Measurements from ENCODE around the gene FHOD3.
"Not testable (repeated sequence)": the region's sequence is repeated elsewhere in the genome, so short reads cannot be mapped to it uniquely, and the experiment has no call there.

The FHOD3 gene

GRCh38 chr18:36752929-36753865, 455.7 kb downstream of the FHOD3 start:
- no peaks in the 10 kb centered on the region for H3K4me1 Mint-ChIP-seq
- no peaks in the 10 kb centered on the region for H3K36me3 Mint-ChIP-seq
- CTCF ChIA-PET, result no interaction called here
- no peaks in the 10 kb centered on the region for H3K9me3 Mint-ChIP-seq
- no peak overlapping the region for H3K27ac Mint-ChIP-seq
- no peak for DNase-seq
- no peak overlapping the region for H3K4me3 Mint-ChIP-seq
- peaks cover 4% of the 10 kb centered on the region for H3K27me3 Mint-ChIP-seq

- H3K9me3 Mint-ChIP-seq, result no peaks in the 10 kb centered on the region
- H3K36me3 Mint-ChIP-seq, result no peaks in the 10 kb centered on the region
- no peak overlapping the region for H3K27ac Mint-ChIP-seq
- peaks cover 9% of the 10 kb centered on the region for H3K27me3 Mint-ChIP-seq
- H3K4me3 Mint-ChIP-seq, result no peak overlapping the region
- H3K4me1 Mint-ChIP-seq, result no peaks in the 10 kb centered on the region
- no peak for DNase-seq
- CTCF ChIA-PET, result no interaction called here
These were observed 458.7 kb downstream of the FHOD3 start for GRCh38 chr18:36756242-36756641.

DNA sequence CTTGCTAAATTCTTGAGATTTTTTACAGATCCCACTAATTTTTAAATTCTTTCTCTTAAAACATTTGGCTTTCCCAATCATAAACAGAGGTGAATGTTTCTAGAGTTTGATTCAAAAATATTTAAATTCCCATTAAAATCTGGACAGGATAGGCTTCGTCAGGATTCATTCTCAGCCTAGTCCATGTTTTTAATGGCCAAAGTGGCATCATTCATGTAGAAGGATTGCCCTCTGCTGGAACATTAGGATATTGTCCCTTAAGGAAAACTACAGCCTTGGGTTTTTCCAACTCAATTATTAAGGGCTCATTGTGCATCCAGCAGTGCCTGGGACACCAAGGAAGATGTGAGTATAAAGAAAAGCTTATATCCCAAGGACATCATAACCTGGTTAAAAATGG, 459.6 kb downstream of the FHOD3 start:
- DNase-seq, result no peak
- Mint-ChIP-seq H3K27ac (no peak overlapping the region), H3K9me3 (no peaks in the 10 kb centered on the region), H3K4me3 (no peak overlapping the region), H3K27me3 (peaks cover 9% of the 10 kb centered on the region), H3K4me1 (no peaks in the 10 kb centered on the region), H3K36me3 (no peaks in the 10 kb centered on the region)
- CTCF ChIA-PET, result no interaction called here

DNA sequence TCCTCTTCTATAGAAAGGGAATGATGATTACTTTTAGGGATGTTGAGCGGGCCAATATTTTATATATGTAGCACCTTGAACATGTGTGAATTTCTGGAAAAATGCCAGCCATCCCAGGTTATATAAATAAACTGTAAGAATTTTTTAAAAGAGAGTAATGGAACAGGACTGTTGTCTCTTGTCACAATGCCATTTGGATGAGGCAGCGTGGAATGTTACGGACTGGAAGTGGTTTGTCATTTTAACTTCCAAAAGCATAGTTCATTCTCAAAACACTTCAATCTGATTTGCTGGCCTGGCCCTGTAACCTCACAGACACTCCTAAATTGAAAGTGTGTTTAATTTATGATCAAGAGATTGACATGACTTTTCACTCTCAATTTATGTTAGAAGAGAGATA, 460.5 kb downstream of the FHOD3 start:
- no peak for DNase-seq
- Mint-ChIP-seq H3K4me3 (no peak overlapping the region), H3K27ac (no peak overlapping the region), H3K27me3 (peaks cover 7% of the 10 kb centered on the region), H3K9me3 (no peaks in the 10 kb centered on the region), H3K36me3 (no peaks in the 10 kb centered on the region), H3K4me1 (no peaks in the 10 kb centered on the region)
- CTCF ChIA-PET, result no interaction called here

DNA sequence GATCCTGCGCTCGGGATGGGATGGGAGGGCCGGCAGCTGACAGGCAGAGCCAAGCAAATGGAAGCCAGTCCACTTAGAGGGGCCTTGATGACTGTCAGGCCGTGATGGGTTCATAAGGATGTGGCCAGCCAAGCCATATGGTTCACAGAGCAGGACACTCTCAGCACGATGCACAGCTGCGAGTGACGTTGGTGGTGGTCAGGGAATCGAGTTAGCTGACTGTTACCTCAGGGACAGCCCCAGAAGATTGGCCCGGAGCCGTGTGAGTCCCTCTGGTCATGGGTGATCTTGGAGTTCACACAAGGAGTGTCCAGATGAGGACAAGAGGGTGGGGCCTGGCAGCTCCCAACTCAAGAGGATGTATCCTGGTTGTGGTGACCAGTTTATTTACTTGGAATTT, 461.1 kb downstream of the FHOD3 start:
- Mint-ChIP-seq H3K4me1 (no peaks in the 10 kb centered on the region), H3K36me3 (no peaks in the 10 kb centered on the region), H3K9me3 (no peaks in the 10 kb centered on the region), H3K27me3 (peaks cover 5% of the 10 kb centered on the region), H3K4me3 (no peak overlapping the region), H3K27ac (no peak overlapping the region)
- CTCF ChIA-PET, result interaction anchor here (1.0 kb wide), 1 partner anchor 70 kb away, joined by 3 read pairs; no protein-coding TSS in a partner anchor
- DNase-seq, result no peak

DNA sequence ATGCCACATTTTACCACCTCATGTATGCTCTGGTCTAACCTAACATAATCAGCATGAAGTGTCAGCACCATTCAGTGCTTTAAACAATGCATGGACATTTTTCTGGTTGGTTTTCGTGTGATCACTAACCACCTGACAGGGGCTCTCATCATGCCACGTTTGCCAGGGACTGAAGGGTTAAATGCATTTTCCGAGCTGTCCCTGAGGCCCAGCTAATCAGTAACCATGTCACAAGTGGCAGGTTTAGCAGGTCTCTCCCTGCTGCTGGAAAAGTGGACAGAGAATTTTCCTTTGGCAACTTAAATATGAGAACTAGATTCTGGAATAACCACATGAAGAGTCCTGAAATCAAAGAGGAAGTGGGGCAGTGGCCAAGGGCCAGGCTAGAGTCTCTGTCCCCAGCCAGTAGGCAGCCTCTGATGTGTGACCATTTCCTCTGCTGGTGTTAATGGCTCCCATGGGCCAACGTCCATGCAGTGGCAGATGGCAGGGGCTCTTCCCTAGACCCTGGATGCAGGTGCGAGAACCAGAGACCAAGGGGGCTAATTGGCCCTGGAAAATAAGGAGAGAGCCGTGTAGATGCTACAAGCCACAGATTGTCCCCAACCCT, 461.8 kb downstream of the FHOD3 start:
- H3K9me3 Mint-ChIP-seq, result no peaks in the 10 kb centered on the region
- CTCF ChIA-PET, result interaction anchor here (1.0 kb wide), 1 partner anchor 71 kb away, joined by 3 read pairs; no protein-coding TSS in a partner anchor
- H3K36me3 Mint-ChIP-seq, result no peaks in the 10 kb centered on the region

DNA sequence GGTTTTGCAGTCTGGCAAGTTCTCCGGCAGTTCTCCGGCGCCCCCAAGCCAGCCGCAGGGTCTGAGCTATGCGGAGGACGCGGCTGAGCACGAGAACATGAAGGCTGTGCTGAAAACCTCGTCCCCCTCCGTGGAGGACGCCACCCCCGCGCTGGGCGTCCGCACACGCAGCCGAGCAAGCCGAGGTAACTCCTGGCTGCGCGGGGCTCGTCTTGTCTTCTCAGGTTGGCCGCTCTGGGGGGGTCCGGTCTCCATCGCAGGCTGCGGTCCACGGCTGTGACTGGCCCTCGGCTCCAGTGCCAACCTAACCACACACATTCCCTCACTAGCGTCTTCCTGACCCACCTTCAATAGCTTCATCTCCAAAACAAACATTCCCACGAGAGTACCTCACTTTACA, 463.1 kb downstream of the FHOD3 start:
- no peaks in the 10 kb centered on the region for H3K4me1 Mint-ChIP-seq
- CTCF ChIA-PET, result no interaction called here
- H3K27ac Mint-ChIP-seq, result no peak overlapping the region
- H3K27me3 Mint-ChIP-seq, result peaks cover 5% of the 10 kb centered on the region
- no peaks in the 10 kb centered on the region for H3K36me3 Mint-ChIP-seq
- H3K4me3 Mint-ChIP-seq, result no peak overlapping the region
- no peak for DNase-seq
- no peaks in the 10 kb centered on the region for H3K9me3 Mint-ChIP-seq

More for the DNA sequence above, 461.8 kb downstream of the FHOD3 start:
- H3K4me3 Mint-ChIP-seq, result no peak overlapping the region
- H3K4me1 Mint-ChIP-seq, result no peaks in the 10 kb centered on the region
- peaks cover 5% of the 10 kb centered on the region for H3K27me3 Mint-ChIP-seq
- DNase-seq, result no peak
- no peak overlapping the region for H3K27ac Mint-ChIP-seq

GRCh38 chr18:36761186-36761698, 463.7 kb downstream of the FHOD3 start:
- no peak overlapping the region for H3K27ac Mint-ChIP-seq
- no peak for DNase-seq
- no peaks in the 10 kb centered on the region for H3K36me3 Mint-ChIP-seq
- H3K9me3 Mint-ChIP-seq, result no peaks in the 10 kb centered on the region
- H3K4me3 Mint-ChIP-seq, result no peak overlapping the region
- CTCF ChIA-PET, result no interaction called here
- H3K4me1 Mint-ChIP-seq, result no peaks in the 10 kb centered on the region
- peaks cover 5% of the 10 kb centered on the region for H3K27me3 Mint-ChIP-seq

GRCh38 chr18:36762074-36762473, 464.6 kb downstream of the FHOD3 start:
- CTCF ChIA-PET, result no interaction called here
- no peak overlapping the region for H3K4me3 Mint-ChIP-seq
- peaks cover 5% of the 10 kb centered on the region for H3K27me3 Mint-ChIP-seq
- H3K9me3 Mint-ChIP-seq, result no peaks in the 10 kb centered on the region
- no peak overlapping the region for H3K27ac Mint-ChIP-seq
- H3K4me1 Mint-ChIP-seq, result no peaks in the 10 kb centered on the region
- DNase-seq, result no peak
- H3K36me3 Mint-ChIP-seq, result no peaks in the 10 kb centered on the region

GRCh38 chr18:36762965-36763364, 465.5 kb downstream of the FHOD3 start:
- DNase-seq, H3K9me3 Mint-ChIP-seq, H3K4me1 Mint-ChIP-seq, H3K4me3 Mint-ChIP-seq, CTCF ChIA-PET, H3K36me3 Mint-ChIP-seq, H3K27ac Mint-ChIP-seq, H3K27me3 Mint-ChIP-seq: not testable (repeated sequence)

- DNase-seq, result no peak
- Mint-ChIP-seq H3K9me3 (no peaks in the 10 kb centered on the region), H3K27me3 (peaks cover 4% of the 10 kb centered on the region), H3K4me1 (peaks cover 7% of the 10 kb centered on the region), H3K4me3 (no peak overlapping the region), H3K36me3 (no peaks in the 10 kb centered on the region), H3K27ac (no peak overlapping the region)
- CTCF ChIA-PET, result no interaction called here
These were observed 469.3 kb downstream of the FHOD3 start for GRCh38 chr18:36766836-36767235.

GRCh38 chr18:36769172-36769571, 471.7 kb downstream of the FHOD3 start:
- peaks cover 4% of the 10 kb centered on the region for H3K27me3 Mint-ChIP-seq
- no peak overlapping the region for H3K4me3 Mint-ChIP-seq
- peaks cover 7% of the 10 kb centered on the region for H3K4me1 Mint-ChIP-seq
- H3K27ac Mint-ChIP-seq, result no peak overlapping the region
- no peak for DNase-seq
- H3K9me3 Mint-ChIP-seq, result no peaks in the 10 kb centered on the region
- no peaks in the 10 kb centered on the region for H3K36me3 Mint-ChIP-seq
- CTCF ChIA-PET, result interaction anchor here (1.0 kb wide), 1 partner anchor 127 kb away, joined by 3 read pairs; no protein-coding TSS in a partner anchor

DNA sequence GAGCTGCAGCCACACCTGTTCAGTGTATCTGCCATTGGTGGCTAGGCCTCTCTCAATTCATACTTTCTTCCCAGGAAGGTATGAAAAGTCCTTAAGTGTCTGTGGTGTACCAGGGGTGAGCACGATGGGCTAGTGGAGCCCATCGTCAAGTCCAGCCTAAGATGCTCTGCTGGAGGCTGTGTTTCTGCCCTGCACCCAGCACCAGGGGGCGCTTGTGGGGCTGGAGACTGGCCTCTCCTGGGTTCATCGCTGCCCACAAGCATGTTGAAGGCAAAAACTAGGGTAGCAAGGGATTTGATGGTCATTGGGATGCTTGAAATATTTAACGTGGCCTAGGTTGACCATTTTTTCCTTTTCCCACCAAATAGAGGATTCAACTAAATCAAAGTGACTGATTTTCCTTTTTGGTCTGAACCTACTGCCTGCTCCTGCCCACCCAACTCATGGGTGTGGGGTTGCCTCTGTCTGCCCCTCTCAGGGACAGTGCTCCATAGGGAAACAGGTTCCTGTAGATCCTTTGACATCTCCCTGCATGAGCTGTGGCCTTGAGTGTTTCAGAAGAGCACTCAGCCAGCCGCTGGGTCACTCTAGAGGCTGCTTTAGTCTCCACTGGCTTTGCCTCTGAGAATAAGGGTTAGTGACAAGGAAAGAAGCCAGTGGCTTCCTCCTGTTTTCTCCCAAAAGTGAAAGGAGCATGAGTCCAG, 472.2 kb downstream of the FHOD3 start:
- Mint-ChIP-seq H3K4me3 (no peak overlapping the region), H3K27me3 (peaks cover 4% of the 10 kb centered on the region), H3K27ac (no peak overlapping the region), H3K9me3 (no peaks in the 10 kb centered on the region), H3K36me3 (no peaks in the 10 kb centered on the region), H3K4me1 (peaks cover 7% of the 10 kb centered on the region)
- no peak for DNase-seq
- CTCF ChIA-PET, result interaction anchor here (1.0 kb wide), 1 partner anchor 126 kb away, joined by 3 read pairs; no protein-coding TSS in a partner anchor

DNA sequence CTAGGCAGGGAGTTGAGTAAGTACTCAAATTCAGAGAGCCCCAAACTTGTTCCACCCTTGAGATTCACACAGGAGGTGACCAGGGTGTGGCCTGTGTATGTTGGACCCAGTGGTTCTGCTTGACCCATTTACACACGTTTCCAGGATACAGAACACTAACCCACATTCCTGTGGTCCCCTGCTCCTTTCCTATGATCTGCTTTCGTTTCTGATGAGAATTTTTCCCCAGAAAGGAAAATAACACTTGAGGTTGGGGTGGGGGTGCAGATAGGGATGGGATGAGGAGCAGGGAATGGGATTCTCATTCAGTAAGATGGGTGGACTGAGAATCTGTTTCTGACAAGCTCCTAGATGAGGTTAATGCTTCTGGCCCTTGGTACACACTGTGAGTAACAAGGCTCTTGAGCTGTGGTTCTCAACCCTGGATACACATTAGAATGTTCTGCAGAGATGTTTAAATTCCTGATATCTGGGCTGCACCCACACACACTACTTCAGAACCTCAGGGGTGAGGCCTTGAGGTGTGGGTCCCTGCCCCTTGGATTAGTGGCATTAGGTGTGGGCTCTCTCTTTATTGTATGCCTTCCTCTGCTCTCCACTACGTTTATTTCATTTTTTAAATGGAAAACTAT, 472.9 kb downstream of the FHOD3 start:
- no peak for DNase-seq
- H3K27ac Mint-ChIP-seq, result no peak overlapping the region

More for the DNA sequence above, 472.9 kb downstream of the FHOD3 start:
- H3K4me3 Mint-ChIP-seq, result no peak overlapping the region
- CTCF ChIA-PET, result no interaction called here
- peaks cover 7% of the 10 kb centered on the region for H3K4me1 Mint-ChIP-seq
- no peaks in the 10 kb centered on the region for H3K9me3 Mint-ChIP-seq
- H3K27me3 Mint-ChIP-seq, result peaks cover 4% of the 10 kb centered on the region
- H3K36me3 Mint-ChIP-seq, result no peaks in the 10 kb centered on the region
